Immature natural killer cell (primary cell): ENCODE measurements around the gene SGTA. TPM values are rescaled to one million over a fixed set of nuclear protein-coding genes. Genes with fewer than 3 reads are reported as not detected.

Source experiments
- DNase-seq, 3 donors: peaks; one replicate each; pipeline ENCODE4 v3.0.0; 2022; ENCODE audit warnings: mixed read lengths in 1 of 3
- H3K27ac Mint-ChIP-seq, 6 donors: one replicate each; pipeline ENCODE4 v1.8.0; 2020; ENCODE audit warnings: mixed read lengths in 6 of 6, mild to moderate bottlenecking in 5 of 6, inconsistent platforms in 4 of 6, moderate library complexity in 3 of 6
- H3K27me3 Mint-ChIP-seq, 3 donors: one replicate each; pipeline ENCODE4 v1.8.0; 2020 to 2021; ENCODE audit warnings: low read depth in 3 of 3, mild to moderate bottlenecking in 3 of 3, mixed read lengths in 3 of 3, moderate library complexity in 3 of 3, inconsistent platforms in 1 of 3
- H3K36me3 Mint-ChIP-seq, 3 donors: one replicate each; pipeline ENCODE4 v1.8.0; 2020; ENCODE audit warnings: mixed read lengths in 3 of 3, inconsistent platforms in 2 of 3, mild to moderate bottlenecking in 2 of 3
- H3K4me1 Mint-ChIP-seq, 2 donors: one replicate each; pipeline ENCODE4 v1.8.0; 2020; ENCODE audit warnings: inconsistent platforms in 2 of 2, mild to moderate bottlenecking in 2 of 2, mixed read lengths in 2 of 2, moderate library complexity in 1 of 2
- H3K4me3 Mint-ChIP-seq, 5 donors: one replicate each; pipeline ENCODE4 v1.8.0; 2020; ENCODE audit warnings: mild to moderate bottlenecking in 5 of 5, mixed read lengths in 5 of 5, inconsistent platforms in 3 of 5, moderate library complexity in 3 of 5
- H3K9me3 Mint-ChIP-seq, 6 donors: one replicate each; pipeline ENCODE4 v1.8.0; 2020; ENCODE audit warnings: mild to moderate bottlenecking in 6 of 6, mixed read lengths in 6 of 6, inconsistent platforms in 4 of 6, moderate library complexity in 3 of 6
- polyA plus RNA-seq, 3 donors: library from polyadenylated mRNA; unstranded; fragments of 300-500 nt; fragmentation: Illumina TruSeq; gene quantifications; one replicate each; pipeline ENCODE4 v1.2.3, GENCODE V29; 2021

SGTA gene
- polyA plus RNA-seq, 3 donors from 2014 or later, result 32.1 to 47.6 (median 34.3) TPM

DNA sequence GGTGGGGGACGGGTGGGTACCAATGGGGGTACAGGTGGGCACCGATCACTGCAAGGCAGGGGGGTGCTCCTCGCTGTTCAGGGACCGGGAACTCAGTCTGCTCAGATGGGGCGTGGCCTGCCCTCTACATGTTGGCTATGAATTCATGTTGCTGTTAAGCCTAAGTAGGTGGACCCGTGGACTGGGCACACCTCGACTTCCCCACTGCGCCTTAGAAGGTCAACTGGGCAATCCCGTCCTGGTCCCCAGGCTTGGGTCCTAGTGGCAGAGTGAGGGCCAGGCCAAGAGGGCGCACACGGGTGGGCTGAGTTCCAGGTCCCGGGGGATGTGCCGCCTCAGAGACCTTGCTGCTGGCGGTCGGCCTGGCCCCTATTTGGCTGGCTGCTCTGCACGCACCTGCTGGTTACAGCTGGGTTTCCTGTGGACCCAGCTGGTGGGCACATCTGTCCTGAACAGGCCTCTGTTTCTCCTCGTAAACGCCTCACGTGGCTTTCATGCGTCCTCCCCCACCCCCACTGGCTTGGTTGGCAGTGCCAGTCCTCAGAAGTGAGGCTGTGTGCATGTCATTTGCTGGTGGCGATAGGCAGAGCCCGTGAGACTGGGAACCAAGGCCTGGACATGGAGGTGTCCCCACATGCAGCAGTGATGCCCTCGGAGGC, 23.0 kb upstream of the SGTA start:
- Mint-ChIP-seq H3K9me3 (no peaks in the 10 kb centered on the region), H3K4me3 (no peak overlapping the region), H3K4me1 (peaks cover 5 to 6% of the 10 kb centered on the region in 2 donors), H3K36me3 (peaks cover 3 to 16% (median 8%) of the 10 kb centered on the region in 3 donors), H3K27ac (no peak overlapping the region), H3K27me3 (peaks cover 0 to 2% (median 1%) of the 10 kb centered on the region in 3 donors)
- DNase-seq, result no peak

DNA sequence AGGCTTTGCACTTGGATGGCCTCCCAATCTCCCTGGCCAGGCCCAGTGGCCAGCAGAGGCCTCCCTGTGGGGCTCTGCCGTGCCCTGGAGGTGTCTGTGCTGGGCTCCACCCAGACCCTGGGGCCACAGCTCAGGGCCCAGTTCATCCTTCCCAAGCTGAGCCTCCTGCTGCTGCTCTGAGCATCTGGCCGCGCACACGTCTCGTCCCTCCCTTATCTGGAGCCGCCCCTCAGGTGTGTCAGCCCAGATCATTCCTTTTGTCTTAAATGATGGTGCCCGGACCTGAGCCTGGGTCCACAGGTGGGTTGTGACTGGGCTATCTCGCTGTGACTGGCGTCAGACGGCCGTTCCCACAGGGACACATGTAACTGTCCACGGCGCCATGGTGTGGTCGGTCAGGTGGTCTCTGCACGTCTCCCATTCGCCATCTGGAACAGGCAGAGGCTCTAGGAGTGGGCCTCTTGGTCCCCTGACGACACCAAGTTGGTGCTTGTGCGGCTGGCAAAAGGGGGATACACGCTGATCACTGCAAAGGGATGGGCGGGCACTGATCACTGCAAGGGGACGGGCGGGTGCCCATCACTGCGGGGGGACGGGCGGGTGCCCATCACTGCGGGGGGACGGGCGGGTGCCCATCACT, 22.3 kb upstream of the SGTA start:
- no peak for DNase-seq
- H3K4me1 Mint-ChIP-seq, result peaks cover 5 to 6% of the 10 kb centered on the region in 2 donors
- no peaks in the 10 kb centered on the region for H3K9me3 Mint-ChIP-seq
- no peak overlapping the region for H3K4me3 Mint-ChIP-seq
- H3K27me3 Mint-ChIP-seq, result peaks cover 0 to 2% (median 1%) of the 10 kb centered on the region in 3 donors
- H3K27ac Mint-ChIP-seq, result no peak overlapping the region
- H3K36me3 Mint-ChIP-seq, result peaks cover 3 to 19% (median 8%) of the 10 kb centered on the region in 3 donors

DNA sequence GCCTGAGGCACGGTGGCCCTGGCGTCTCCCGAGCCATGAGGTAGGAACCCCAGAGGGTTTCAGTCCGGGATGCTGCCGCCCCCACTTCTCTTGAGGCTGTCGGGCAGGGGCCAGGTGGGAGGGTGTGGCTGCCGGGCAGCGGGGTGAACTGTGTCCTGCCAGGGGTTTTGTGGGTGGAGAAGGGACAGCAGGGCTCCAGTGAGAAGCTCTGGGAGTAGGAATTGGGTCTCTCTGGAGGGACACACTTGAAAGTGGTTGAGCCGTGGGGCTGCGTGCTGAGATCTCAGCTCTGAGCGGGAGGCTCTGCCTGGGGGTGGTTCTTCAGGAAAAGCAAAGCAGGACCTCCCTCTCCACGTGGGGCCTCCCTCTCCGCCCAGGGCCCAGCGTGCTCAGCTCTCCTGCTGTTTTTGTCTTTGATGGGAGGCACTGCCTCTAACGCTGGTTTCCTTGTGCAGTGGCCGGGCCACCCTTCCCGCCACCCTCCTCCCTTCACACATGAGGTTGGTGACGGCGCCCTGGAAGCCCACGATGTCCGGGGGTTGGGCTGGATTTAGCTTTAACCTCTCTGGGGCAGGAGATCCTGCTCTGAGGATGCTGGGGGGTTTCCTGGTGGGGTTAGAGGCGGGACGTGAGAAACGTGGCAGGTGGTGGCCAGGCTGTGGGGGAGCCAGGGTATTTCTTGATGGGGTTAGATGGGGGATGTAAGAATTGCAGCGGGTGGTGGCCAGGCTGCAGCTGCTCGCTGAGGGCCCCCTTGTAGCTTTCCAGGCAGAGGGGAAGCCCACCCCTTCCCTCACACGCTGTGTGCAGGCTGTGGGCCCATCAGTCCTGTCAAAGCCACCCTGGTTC, 21.3 kb upstream of the SGTA start:
- no peak for DNase-seq
- Mint-ChIP-seq H3K9me3 (no peaks in the 10 kb centered on the region), H3K4me3 (no peak overlapping the region), H3K27me3 (peaks cover 0 to 2% (median 1%) of the 10 kb centered on the region in 3 donors), H3K4me1 (peaks cover 5 to 6% of the 10 kb centered on the region in 2 donors), H3K36me3 (peaks cover 3 to 19% (median 8%) of the 10 kb centered on the region in 3 donors), H3K27ac (no peak overlapping the region)

DNA sequence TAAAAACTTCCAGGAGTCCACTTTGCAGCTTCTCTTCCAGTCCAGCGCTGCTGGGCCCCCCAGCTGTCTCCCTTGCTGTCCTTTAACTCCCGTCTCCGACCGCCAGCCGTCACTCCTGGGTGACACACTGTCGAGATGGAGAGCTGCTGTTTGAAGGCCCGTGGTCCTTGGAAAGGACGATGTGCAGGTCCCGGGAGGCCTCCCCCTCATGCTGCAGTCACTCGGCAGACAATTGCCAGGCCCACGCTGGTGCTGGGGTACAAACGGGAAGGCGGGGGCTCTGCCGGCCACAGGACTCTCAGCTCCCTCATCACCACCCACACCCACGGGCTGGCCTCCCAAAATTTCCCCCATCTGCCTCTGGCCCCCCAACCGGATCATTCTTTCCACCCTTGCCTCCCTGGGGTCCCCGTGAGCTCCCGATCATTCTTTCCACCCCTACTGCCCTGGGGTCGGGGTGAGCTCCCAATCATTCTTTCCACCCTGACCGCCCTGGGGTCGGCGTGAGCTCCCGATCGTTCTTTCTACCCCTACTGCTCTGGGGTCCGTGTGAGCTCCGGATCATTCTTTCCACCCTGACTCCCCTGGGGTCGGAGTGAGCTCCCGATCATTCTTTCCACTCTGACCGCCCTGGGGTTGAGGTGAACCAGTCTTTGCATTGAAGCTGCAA, 20.5 kb upstream of the SGTA start:
- Mint-ChIP-seq H3K27ac (no peak overlapping the region), H3K9me3 (no peaks in the 10 kb centered on the region), H3K4me3 (no peak overlapping the region), H3K27me3 (peaks cover 0 to under 1% (median 0%) of the 10 kb centered on the region in 3 donors), H3K36me3 (peaks cover 0 to 13% (median 6%) of the 10 kb centered on the region in 3 donors), H3K4me1 (peaks cover 5 to 6% of the 10 kb centered on the region in 2 donors)
- DNase-seq, result no peak

DNA sequence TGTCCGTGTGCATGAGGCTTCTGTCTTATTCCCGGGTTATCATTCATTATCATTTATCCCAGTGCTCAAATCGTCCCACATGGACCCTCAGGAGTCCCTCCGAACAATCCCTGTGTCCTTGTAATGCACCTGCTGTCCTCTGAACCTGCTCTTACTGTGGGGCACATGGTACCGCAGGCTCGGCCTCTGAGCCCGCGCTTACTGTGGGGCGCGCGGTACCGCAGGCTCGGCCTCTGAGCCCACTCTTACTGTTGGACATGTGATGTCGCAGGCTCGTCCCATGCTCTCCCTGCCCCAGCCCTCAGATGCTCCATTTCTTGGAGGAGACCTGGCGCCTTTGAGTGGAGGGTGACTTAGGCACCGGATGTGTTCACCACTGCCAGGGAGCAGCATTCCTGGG, 19.8 kb upstream of the SGTA start:
- Mint-ChIP-seq H3K27ac (peak overlapping the region in 4 of 6 donors; percentile 3 to 55 (median 18)), H3K27me3 (no peaks in the 10 kb centered on the region), H3K4me1 (peaks cover 5 to 6% of the 10 kb centered on the region in 2 donors), H3K36me3 (peaks cover 0 to 10% (median 4%) of the 10 kb centered on the region in 3 donors), H3K4me3 (no peak overlapping the region), H3K9me3 (no peaks in the 10 kb centered on the region)
- DNase-seq, result no peak

DNA sequence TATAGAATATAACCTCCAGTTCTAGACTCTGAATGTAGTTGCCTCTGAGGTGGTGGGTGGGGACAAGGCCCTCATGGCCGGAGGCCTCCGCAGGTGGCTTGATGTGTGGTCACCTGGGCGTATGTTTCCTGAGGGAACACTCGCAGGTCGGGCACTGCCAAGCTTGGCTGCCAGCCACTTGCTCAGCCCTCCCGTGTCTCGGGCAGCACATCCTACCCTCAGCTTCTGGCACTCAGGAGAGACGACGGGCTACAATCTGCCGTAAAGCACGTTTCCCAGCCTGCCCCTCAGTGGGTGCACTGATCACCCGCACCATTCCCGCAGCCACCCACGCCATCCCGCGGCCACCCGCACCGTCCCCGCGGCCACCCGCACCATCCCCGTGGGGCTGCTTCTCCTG, 17.4 kb upstream of the SGTA start:
- H3K9me3 Mint-ChIP-seq, result no peaks in the 10 kb centered on the region

DNA sequence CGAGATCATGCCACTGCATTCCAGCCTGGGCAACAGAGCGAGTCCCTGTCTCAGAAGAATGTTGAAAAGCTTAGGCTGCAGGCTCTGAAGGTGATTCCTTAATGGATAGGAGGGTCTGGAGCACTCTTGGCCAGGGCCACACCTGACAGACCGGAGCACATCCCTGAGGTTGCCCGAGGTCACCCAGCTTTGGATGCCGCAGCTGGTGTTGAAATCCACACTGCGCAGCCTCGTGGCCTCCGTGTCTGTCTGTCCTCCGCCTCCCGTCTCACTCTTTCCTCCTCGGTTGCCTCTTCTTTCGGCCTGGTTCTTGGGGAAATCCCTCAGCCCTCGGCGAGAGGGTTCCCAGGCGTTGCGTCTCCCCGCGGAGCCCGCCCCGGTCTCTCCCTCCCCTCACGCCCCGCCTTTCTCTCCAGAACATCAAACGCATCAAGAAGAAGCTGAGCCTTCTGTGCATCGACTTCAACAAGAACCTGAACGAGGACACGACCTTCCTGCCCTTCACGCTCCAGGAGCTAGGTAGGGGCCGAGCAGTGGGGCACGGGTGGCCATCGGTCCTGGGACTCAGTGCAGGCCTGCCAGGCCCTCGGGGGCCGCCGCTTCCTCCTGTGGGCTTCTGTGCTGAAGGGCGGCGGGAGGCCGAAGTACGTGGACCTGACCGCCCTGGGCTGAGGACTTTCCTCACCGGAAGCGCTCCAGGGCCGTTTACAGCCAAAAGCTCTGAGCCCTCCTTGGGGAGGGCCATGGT, 16.4 kb upstream of the SGTA start:
- peaks cover 5 to 6% of the 10 kb centered on the region in 2 donors for H3K4me1 Mint-ChIP-seq
- no peak overlapping the region for H3K4me3 Mint-ChIP-seq
- H3K27me3 Mint-ChIP-seq, result no peaks in the 10 kb centered on the region
- H3K36me3 Mint-ChIP-seq, result peaks cover 0 to 14% (median 4%) of the 10 kb centered on the region in 3 donors
- no peaks in the 10 kb centered on the region for H3K9me3 Mint-ChIP-seq
- DNase-seq, result no peak
- no peak overlapping the region for H3K27ac Mint-ChIP-seq

More for the DNA sequence above, 17.4 kb upstream of the SGTA start:
- no peak overlapping the region for H3K4me3 Mint-ChIP-seq
- peaks cover 0 to 10% (median 4%) of the 10 kb centered on the region in 3 donors for H3K36me3 Mint-ChIP-seq
- H3K4me1 Mint-ChIP-seq, result peaks cover 5 to 6% of the 10 kb centered on the region in 2 donors
- H3K27me3 Mint-ChIP-seq, result no peaks in the 10 kb centered on the region
- no peak overlapping the region for H3K27ac Mint-ChIP-seq
- DNase-seq, result no peak

DNA sequence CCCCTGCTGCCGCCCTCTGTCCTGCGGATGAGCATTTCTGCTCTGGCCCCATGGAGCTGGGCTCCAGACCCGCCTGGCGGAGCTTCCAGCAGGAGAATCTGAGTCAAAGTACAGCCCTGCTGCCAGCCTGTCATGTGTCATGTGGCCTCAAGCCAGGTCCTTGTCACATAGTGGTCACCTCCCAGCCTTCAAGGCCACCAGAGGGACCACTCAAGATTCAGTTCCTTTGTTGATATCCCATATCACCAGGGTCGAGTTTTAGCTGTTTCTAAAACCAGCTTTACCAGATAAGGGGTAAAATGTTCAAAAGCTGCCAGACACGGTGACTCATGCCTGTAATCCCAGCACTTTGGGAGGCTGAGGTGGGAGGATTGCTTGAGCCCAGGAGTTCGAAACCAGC, 15.7 kb upstream of the SGTA start:
- DNase-seq, result no peak
- H3K36me3 Mint-ChIP-seq, result peaks cover 0 to 14% (median 4%) of the 10 kb centered on the region in 3 donors
- H3K4me3 Mint-ChIP-seq, result no peak overlapping the region
- H3K4me1 Mint-ChIP-seq, result peaks cover 5 to 6% of the 10 kb centered on the region in 2 donors
- H3K9me3 Mint-ChIP-seq, result no peaks in the 10 kb centered on the region
- H3K27ac Mint-ChIP-seq, result no peak overlapping the region
- H3K27me3 Mint-ChIP-seq, result no peaks in the 10 kb centered on the region

DNA sequence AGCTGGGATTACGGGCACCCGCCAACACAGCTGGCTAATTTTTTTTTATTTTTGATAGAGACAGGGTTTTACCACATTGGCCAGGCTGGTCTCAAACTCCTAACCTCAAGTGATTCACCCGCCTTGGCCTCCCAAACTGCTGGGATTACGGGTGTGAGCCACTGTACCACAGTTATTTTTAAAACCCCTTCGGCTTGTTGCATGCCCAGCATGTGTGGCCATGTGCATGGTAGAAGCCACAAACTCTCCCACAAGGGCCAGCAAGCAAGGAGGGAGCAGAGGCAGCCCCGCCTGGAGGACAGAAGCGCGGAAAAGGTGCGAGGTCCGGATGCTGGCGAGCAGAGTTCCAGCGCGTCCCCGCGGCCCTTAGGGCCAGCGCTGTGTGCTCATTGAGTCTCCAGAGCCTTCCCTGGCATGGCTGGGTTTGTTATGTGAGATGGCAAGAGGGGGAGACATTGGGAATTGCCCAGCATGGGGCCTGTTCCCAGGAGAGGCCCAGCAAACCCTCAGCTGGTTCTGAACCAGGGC, 15.1 kb upstream of the SGTA start:
- Mint-ChIP-seq H3K27me3 (no peaks in the 10 kb centered on the region), H3K4me1 (peaks cover 5 to 6% of the 10 kb centered on the region in 2 donors), H3K4me3 (no peak overlapping the region), H3K36me3 (peaks cover 0 to 14% (median 4%) of the 10 kb centered on the region in 3 donors), H3K9me3 (no peaks in the 10 kb centered on the region), H3K27ac (no peak overlapping the region)
- no peak for DNase-seq

DNA sequence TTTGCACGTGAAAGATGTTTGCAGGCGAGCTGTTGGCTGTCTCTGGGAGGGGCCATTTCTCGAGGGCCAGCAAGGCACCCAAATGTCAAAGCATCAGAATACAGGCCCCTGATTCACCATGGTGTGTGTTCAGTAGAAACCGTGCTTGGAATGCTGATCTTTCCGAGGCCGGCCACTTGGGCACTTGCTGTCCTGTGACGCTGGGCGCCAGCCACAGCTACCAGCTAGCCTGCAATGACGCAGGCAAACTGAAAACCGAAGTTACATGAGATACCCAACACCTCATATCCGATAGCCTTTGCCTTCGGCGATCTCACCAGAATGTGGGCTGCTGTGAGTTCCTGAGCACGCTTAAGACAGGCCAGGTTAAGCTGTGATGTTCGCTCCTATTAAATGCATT, 14.2 kb upstream of the SGTA start:
- H3K27ac Mint-ChIP-seq, result peak overlapping the region in 1 of 6 donors; percentile 8
- H3K4me1 Mint-ChIP-seq, result no peaks in the 10 kb centered on the region
- no peak overlapping the region for H3K4me3 Mint-ChIP-seq
- DNase-seq, result no peak
- H3K27me3 Mint-ChIP-seq, result no peaks in the 10 kb centered on the region
- H3K36me3 Mint-ChIP-seq, result peaks cover 0 to 7% (median 0%) of the 10 kb centered on the region in 3 donors
- H3K9me3 Mint-ChIP-seq, result no peaks in the 10 kb centered on the region

DNA sequence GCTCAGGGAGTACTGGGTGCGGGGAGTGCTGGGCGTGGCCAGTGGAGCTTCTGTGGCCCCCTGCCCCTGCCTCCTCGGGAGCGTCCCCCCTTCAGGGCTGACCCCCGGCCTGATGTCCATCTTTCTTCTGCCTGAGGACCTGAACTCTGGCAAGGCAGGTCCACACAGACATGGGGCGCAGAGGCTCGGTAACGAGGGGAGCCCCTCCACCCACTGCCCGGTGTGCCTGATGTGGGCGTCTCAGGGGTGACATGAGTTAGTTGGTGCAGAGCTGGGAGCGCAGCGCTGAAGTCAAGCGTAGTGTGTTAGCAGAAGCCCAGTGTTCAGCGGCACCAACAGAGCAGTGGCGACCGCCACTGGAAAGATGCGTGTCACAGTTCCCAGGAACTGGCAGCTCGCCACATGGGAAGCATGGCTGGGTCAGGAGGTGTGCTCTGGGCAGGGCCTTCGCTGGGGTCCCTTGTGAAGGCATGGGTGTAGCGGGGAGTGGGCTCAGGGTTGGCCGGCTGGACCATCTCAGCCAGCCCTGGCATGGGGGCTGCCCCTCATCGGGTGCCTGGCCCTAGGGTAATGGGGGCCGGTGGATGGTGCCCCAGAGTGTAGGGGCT, 13.7 kb upstream of the SGTA start:
- no peak overlapping the region for H3K4me3 Mint-ChIP-seq
- H3K27ac Mint-ChIP-seq, result no peak overlapping the region
- no peak for DNase-seq
- H3K36me3 Mint-ChIP-seq, result peaks cover 0 to 7% (median 0%) of the 10 kb centered on the region in 3 donors
- H3K27me3 Mint-ChIP-seq, result no peaks in the 10 kb centered on the region
- no peaks in the 10 kb centered on the region for H3K4me1 Mint-ChIP-seq
- no peaks in the 10 kb centered on the region for H3K9me3 Mint-ChIP-seq

DNA sequence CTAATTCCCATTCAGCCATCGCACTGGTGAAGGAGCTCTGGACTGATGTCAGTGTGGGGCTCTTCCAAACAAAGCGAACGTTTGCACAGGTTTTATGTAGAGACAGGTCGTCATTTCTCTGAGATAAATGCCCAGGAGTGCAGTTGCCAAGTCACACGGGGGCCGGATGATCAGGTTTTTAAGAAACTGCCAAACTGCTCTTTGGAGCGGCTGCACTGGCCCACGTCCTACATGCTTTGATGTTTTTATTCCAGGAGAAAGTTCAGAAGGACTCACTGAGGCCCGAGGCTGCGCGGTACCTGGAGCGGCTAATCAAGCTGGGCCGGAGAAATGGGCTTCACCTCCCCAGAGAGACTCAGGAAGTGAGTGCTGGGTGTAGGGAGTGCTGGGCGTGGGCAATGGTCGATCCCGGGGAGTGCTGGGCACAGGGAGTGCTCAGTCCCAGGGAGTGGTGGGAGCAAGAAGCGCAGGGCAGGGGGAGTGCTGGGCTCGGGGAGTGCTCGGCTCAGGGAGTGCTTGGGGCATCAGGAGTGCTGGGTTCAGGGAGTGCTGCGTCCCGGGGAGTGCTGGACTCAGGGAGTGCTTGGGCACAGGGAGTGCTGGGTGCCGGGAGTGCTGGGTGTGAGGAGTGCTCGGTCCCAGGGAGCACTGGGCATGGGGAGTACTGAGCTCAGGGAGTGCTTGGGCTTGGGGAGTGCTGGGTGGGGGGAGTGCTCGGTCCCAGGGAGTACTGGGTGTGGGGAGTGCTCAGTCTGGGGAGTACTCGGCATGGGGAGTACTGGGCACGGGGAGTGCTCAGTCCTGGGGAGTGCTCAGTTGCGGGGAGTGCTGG, 13.0 kb upstream of the SGTA start:
- Mint-ChIP-seq H3K27me3 (peaks cover 0 to 2% (median 0%) of the 10 kb centered on the region in 3 donors), H3K4me1 (no peaks in the 10 kb centered on the region), H3K9me3 (no peaks in the 10 kb centered on the region), H3K36me3 (peaks cover 0 to 6% (median 0%) of the 10 kb centered on the region in 3 donors), H3K4me3 (no peak overlapping the region), H3K27ac (no peak overlapping the region)
- DNase-seq, result no peak
